IMR-90 (cell line): ENCODE measurements around the gene SIN3B.

Experiments
- CEBPB ChIP-seq: IDR thresholded peaks from 2 replicates; pipeline ENCODE4 v1.6.1; 2012; ENCODE audit warnings: low read depth, low read length, improper control_type of control experiment
- MAFK ChIP-seq: IDR thresholded peaks from 2 replicates; pipeline ENCODE4 v1.6.1; 2012; ENCODE audit warnings: low read depth, low read length, improper control_type of control experiment
- MAZ ChIP-seq: IDR thresholded peaks from 2 replicates; pipeline ENCODE4 v1.6.1; 2012; ENCODE audit warnings: low read depth, mild to moderate bottlenecking, low read length, improper control_type of control experiment, moderate library complexity, borderline replicate concordance
- RFX5 ChIP-seq: IDR thresholded peaks from 2 replicates; pipeline ENCODE4 v1.8.0; 2012; ENCODE audit warnings: low read depth, mild to moderate bottlenecking, low read length, moderate library complexity
- TF ChIP-seq, protein P1 (sequence below): fragments of 150-350 bp; IDR thresholded peaks from 2 replicates; pipeline ENCODE4 v1.6.1; 2016; ENCODE audit warnings: low read depth, mild to moderate bottlenecking, low read length, moderate library complexity, borderline replicate concordance
- TF ChIP-seq, protein P2 (sequence below): conservative IDR thresholded peaks from 2 replicates; pipeline ENCODE4 v1.5.1; 2012; ENCODE audit warnings: mild to moderate bottlenecking, low read depth, low read length, improper control_type of control experiment

DNA sequence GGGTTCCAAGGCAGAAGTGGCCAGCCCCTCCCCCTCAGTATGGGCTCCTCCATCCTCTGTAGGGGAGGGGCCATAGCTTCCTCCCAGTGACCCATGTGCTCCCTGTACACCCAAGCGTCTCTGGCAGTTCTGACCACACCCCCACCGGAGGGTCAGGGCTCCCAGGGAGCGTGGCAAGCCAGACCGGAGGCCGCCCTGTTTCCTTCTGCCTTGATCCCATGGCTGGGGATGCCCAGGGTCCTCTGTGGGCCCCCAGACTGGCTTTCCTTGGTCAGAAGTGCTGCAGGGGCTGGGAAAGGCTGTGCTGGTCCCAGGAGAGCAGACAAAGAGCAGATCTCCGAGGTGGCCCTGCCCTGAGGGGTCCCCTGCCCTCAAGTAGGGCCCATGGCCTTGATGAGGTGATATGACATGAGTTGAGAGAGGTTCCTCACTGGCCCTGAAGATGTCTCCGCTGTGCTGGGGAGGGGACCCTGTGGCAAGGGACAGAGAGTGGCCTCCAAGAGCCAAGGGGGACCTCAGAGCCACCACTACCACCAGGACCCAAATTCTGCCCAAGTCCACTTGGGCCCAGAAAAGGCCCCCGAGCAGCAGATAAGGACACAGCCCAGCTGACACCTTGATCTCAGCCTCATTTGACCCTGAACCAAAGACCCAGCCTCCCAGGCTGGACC is 51.8 kb downstream of the SIN3B start:
- TF ChIP-seq, protein P1, sequence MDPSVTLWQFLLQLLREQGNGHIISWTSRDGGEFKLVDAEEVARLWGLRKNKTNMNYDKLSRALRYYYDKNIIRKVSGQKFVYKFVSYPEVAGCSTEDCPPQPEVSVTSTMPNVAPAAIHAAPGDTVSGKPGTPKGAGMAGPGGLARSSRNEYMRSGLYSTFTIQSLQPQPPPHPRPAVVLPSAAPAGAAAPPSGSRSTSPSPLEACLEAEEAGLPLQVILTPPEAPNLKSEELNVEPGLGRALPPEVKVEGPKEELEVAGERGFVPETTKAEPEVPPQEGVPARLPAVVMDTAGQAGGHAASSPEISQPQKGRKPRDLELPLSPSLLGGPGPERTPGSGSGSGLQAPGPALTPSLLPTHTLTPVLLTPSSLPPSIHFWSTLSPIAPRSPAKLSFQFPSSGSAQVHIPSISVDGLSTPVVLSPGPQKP: no peak
- TF ChIP-seq RFX5 (no peak), MAFK (no peak), MAZ (no peak), CEBPB (no peak)
- TF ChIP-seq, protein P2, sequence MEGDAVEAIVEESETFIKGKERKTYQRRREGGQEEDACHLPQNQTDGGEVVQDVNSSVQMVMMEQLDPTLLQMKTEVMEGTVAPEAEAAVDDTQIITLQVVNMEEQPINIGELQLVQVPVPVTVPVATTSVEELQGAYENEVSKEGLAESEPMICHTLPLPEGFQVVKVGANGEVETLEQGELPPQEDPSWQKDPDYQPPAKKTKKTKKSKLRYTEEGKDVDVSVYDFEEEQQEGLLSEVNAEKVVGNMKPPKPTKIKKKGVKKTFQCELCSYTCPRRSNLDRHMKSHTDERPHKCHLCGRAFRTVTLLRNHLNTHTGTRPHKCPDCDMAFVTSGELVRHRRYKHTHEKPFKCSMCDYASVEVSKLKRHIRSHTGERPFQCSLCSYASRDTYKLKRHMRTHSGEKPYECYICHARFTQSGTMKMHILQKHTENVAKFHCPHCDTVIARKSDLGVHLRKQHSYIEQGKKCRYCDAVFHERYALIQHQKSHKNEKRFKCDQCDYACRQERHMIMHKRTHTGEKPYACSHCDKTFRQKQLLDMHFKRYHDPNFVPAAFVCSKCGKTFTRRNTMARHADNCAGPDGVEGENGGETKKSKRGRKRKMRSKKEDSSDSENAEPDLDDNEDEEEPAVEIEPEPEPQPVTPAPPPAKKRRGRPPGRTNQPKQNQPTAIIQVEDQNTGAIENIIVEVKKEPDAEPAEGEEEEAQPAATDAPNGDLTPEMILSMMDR: no peak
